Thoracic aorta (tissue), 2 donors: ENCODE data around the gene PDGFRA. TPM values are rescaled to one million over a fixed set of nuclear protein-coding genes. Genes with fewer than 3 reads are reported as not detected.

Experiments used
- ATAC-seq: fragments of 150-250 bp; one replicate; pipeline ENCODE4 v1.8.0; 2017; ENCODE audit warnings: low read depth; ENCODE audit not compliant: insufficient number of reproducible peaks, low FRiP score
- DNase-seq: peaks from one replicate; pipeline ENCODE4 v3.0.0-alpha.2; 2020; ENCODE audit warnings: low spot score
- H3K27ac ChIP-seq, 2 donors: fragments of 200-600 bp; sonication (generic); 1 replicate in 1 of 2; 2 replicates in 1 of 2; pipeline ENCODE4 v1.5.1; 2016; ENCODE audit warnings: mild to moderate bottlenecking in 2 of 2, moderate library complexity in 2 of 2
- H3K27me3 ChIP-seq: fragments of 200-600 bp; sonication (generic); replicated peaks from 2 replicates; pipeline ENCODE4 v1.6.0; 2016; ENCODE audit warnings: mild to moderate bottlenecking; ENCODE audit not compliant: insufficient read depth
- H3K36me3 ChIP-seq: fragments of 200-600 bp; sonication (generic); one replicate; pipeline ENCODE4 v1.5.1; 2016
- H3K4me1 ChIP-seq, 2 donors: fragments of 200-600 bp; sonication (generic); 1 replicate in 1 of 2; 2 replicates in 1 of 2; pipeline versions ENCODE4 v1.5.1 to v1.6.0; 2016; ENCODE audit warnings: low read depth in 2 of 2, mild to moderate bottlenecking in 1 of 2; ENCODE audit not compliant: control insufficient read depth in 1 of 2
- H3K4me3 ChIP-seq: fragments of 200-600 bp; sonication (generic); 2 replicates; pipeline ENCODE4 v1.5.1; 2016; ENCODE audit warnings: mild to moderate bottlenecking
- H3K9me3 ChIP-seq: fragments of 200-600 bp; sonication (generic); 2 replicates; pipeline ENCODE4 v1.5.1; 2016
- CTCF ChIP-seq: fragments of 200-600 bp; sonication (generic); IDR thresholded peaks from one replicate; pipeline ENCODE4 v1.5.1; 2019; ENCODE audit warnings: antibody characterized with exemption
- total RNA-seq, 2 donors: library from RNA; depleted of rRNA; stranded (reverse); fragments of >200 nt; gene quantifications; one replicate each; pipeline versions ENCODE4 v1.1.0 to v1.2.3, GENCODE V29; 2016

The PDGFRA gene
- total RNA-seq, 2 donors from 2014 or later = 133 to 268 TPM

- ATAC-seq (no peak), DNase-seq (no peak)
- Histone ChIP-seq H3K27me3 (no peaks in the 10 kb centered on the region), H3K27ac (no peak overlapping the region), H3K4me3 (no peak overlapping the region), H3K36me3 (peaks cover 39% of the 10 kb centered on the region), H3K4me1 (peaks cover 0 to 6% of the 10 kb centered on the region in 2 donors), H3K9me3 (no peaks in the 10 kb centered on the region)
- TF ChIP-seq CTCF = no peak
Measured at GRCh38 chr4:54289316-54289715, 60.2 kb downstream of the PDGFRA start.

- H3K36me3 ChIP-seq = peaks cover 42% of the 10 kb centered on the region
- no peak overlapping the region for H3K4me3 ChIP-seq
- no peak for ATAC-seq
- peaks cover 3 to 15% of the 10 kb centered on the region in 2 donors for H3K4me1 ChIP-seq
- H3K27ac ChIP-seq = no peak overlapping the region
- H3K9me3 ChIP-seq = no peaks in the 10 kb centered on the region
- no peak for DNase-seq
- TF ChIP-seq CTCF = no peak
- H3K27me3 ChIP-seq = no peaks in the 10 kb centered on the region
Measured at GRCh38 chr4:54290980-54291379, 61.9 kb downstream of the PDGFRA start.

- Histone ChIP-seq H3K27ac (peak overlapping the region; percentile 80 to 86), H3K27me3 (no peaks in the 10 kb centered on the region), H3K36me3 (peaks cover 3% of the 10 kb centered on the region), H3K4me3 (peak overlapping the region; percentile 12), H3K9me3 (no peaks in the 10 kb centered on the region), H3K4me1 (peaks cover 17 to 27% of the 10 kb centered on the region in 2 donors)
- ATAC-seq (peak; percentile 79), DNase-seq (no peak)
- no peak for TF ChIP-seq CTCF
Measured at GRCh38 chr4:54296548-54297203, 67.6 kb downstream of the PDGFRA start.

- Histone ChIP-seq H3K27me3 (no peaks in the 10 kb centered on the region), H3K27ac (no peak overlapping the region), H3K9me3 (peaks cover 4% of the 10 kb centered on the region), H3K4me3 (no peak overlapping the region), H3K36me3 (no peaks in the 10 kb centered on the region), H3K4me1 (no peaks in the 10 kb centered on the region)
- ATAC-seq (no peak), DNase-seq (no peak)
- no peak for TF ChIP-seq CTCF
Measured at GRCh38 chr4:54308110-54308509, 79.0 kb downstream of the PDGFRA start.

- Histone ChIP-seq H3K27me3 (no peaks in the 10 kb centered on the region), H3K27ac (no peak overlapping the region), H3K9me3 (no peaks in the 10 kb centered on the region), H3K4me3 (no peak overlapping the region), H3K36me3 (no peaks in the 10 kb centered on the region), H3K4me1 (no peaks in the 10 kb centered on the region)
- no peak for ATAC-seq
- no peak for TF ChIP-seq CTCF
- no peak for DNase-seq
Measured at GRCh38 chr4:54315561-54316538, 86.8 kb downstream of the PDGFRA start.
